Astrocyte (in vitro differentiated cells and primary cell): Measurements from ENCODE around the gene NENF. TPM values are rescaled to one million over a fixed set of nuclear protein-coding genes. Genes with fewer than 3 reads are reported as not detected.

Experiments used
- total RNA-seq: library from RNA; stranded (reverse); gene quantifications from 2 replicates; pipeline ENCODE4 v1.2.1, GENCODE V29; 2021

Gene NENF
- total RNA-seq, 1 donor from 2014 or later = 34.4 TPM

Other genes starting within 250 kb of the NENF start
- gene PPP2R5A, start 147.5 kb upstream of the NENF start, total RNA-seq = 13.2 and 14.6 TPM in 2 replicates
- 16.9 and 18.8 TPM in 2 replicates for gene PACC1, start 18.0 kb upstream of the NENF start, total RNA-seq
- gene ATF3, start 175.8 kb downstream of the NENF start, total RNA-seq = 72.5 and 87.6 TPM in 2 replicates